GM10847 (cell line): ENCODE data around the gene FOXI3.

Source experiments
- POLR2A ChIP-seq: IDR thresholded peaks from 2 replicates; pipeline ENCODE4 v1.6.1; 2011; ENCODE audit not compliant: insufficient read length; ENCODE audit errors: extremely low read depth

Gene FOXI3

DNA sequence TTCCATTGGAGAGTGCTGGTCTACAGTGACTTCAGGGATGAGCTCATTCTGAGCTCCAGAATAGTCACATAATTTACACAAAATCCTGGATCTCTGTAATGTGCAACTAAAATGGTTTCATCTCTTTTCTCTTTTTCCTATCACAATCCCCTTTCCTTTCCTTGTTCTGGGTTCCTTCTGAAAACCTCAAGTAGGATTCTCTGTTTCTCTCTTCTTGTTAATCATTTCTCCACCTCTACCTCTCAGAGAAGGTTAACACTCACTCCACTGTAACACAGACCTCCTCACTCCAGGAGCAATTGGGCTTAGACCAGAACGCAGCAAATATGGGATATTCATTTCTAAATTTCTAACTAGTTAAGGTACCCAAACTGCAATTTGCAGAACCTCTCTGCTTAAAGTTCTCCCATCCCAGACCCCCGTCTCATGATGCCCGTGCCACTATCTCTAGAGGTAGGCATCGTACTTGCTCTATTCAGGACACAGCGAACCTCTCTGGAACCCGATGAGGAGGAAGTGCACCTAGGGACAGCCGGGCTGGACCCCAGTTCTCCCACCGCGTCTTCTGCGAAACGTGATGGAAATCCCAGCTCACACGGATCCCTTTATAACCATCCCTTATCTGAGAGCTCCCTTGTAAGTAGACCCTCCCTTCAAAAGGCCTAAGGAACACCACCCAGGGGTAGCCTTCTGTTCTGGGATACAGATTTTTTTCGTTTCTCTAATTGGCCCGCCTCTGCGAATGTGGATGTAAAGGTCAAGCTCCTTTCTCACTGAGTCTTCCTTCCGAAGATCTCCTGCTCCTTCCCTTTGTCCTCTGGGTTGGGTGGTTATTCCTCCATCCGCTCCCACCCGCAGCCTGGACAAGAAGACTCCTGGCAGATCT, 1.3 kb downstream of the FOXI3 start:
- no peak for TF ChIP-seq POLR2A

- TF ChIP-seq POLR2A, result no peak
These were observed 2.3 kb downstream of the FOXI3 start for GRCh38 chr2:88450186-88450585.

DNA sequence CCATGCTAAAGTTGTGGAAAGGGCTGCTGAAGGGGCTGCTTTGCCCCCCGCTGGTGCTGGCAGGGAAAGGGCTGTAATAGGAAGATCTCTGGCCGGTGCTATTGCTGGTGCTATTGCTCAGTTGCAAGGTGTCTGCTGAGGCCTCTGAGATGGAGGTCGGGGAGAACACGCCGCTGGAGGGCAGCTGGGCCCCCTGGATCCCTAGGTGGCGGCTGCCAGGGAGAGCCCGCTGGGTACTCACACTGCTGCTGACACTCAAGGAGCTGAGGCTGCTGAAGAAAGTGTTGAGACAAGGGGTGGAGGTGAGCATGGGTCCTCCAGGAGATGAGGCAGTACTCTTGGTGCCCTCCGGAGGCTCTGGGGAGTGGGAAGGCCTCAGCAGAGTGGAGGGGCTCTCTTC, 4.2 kb downstream of the FOXI3 start:
- TF ChIP-seq POLR2A, result no peak

- no peak for TF ChIP-seq POLR2A
These were observed 9.0 kb downstream of the FOXI3 start for GRCh38 chr2:88443353-88443938.

GRCh38 chr2:88442473-88442872, 10.0 kb downstream of the FOXI3 start:
- no peak for TF ChIP-seq POLR2A

DNA sequence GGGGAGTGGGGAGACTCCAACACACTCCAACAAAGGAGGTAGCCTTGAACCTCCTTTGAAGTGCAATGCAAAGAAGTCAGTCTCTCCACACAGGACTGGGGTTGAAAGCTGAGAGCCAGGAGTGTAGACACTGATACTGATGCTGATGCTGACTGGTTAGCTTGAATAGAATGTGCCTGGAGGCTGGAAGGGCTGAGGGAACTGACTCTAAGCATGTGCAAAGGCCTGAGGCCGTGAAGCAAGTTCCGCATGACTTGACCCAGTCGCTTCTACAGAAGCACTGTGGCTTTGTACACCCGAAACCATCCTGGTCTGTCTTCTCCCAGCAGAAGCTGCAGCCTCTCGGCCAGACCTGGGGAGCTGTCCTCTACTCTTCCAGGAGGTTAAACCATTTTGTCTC, 10.4 kb downstream of the FOXI3 start:
- TF ChIP-seq POLR2A, result no peak

GRCh38 chr2:88437010-88437409, 15.5 kb downstream of the FOXI3 start:
- TF ChIP-seq POLR2A, result no peak

DNA sequence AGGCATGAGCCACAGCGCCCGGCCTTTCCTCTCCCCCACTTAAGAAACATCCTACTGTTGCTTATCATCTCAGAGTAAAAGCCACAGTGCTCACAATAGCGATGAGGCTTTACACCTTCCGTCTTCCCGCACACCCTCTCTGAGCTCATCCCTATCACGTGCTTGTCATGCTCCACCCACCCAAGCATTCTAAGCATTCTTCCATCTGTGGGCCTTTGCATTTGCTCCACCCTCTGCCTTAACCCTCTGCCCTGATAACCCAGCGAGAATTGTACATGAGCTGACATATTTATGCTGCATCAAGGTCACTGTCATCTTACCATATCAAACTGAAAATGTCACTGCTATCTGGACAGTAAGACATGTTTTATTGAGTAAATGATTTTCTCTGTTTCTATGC, 22.6 kb downstream of the FOXI3 start:
- TF ChIP-seq POLR2A, result no peak

- TF ChIP-seq POLR2A, result no peak
These were observed 28.8 kb downstream of the FOXI3 start for GRCh38 chr2:88423733-88424132.

DNA sequence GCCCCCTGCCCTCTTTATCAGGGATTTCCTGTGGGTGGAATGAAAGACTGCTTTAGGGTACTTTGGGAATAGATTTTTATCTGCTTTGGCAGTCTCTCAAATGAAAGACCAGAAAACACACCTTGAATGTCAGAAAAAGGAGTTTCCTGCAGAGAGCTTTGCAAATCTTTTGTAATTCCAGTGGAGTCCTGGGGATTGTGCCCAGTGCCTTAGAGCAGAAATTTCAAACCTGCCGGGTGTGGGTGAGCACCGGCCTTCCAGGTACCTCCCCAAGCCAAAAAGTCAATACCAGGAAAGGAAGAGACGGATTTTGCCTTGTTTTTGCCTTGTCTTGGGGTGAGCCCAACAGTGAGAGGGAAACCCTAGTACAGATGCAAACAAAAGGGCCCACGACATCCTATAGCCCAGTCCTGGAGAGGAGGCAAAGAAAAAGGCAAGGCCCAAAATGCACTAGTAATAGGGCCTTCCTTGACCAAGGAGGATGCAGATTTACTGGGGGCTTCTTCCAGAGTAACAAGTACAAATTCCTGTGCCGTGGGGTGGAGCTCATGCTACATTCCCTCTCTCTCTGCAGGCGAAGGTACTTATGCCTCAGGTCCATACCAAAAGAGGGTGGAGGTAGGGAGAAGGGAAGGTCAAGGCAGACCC, 36.4 kb downstream of the FOXI3 start:
- TF ChIP-seq POLR2A, result no peak

DNA sequence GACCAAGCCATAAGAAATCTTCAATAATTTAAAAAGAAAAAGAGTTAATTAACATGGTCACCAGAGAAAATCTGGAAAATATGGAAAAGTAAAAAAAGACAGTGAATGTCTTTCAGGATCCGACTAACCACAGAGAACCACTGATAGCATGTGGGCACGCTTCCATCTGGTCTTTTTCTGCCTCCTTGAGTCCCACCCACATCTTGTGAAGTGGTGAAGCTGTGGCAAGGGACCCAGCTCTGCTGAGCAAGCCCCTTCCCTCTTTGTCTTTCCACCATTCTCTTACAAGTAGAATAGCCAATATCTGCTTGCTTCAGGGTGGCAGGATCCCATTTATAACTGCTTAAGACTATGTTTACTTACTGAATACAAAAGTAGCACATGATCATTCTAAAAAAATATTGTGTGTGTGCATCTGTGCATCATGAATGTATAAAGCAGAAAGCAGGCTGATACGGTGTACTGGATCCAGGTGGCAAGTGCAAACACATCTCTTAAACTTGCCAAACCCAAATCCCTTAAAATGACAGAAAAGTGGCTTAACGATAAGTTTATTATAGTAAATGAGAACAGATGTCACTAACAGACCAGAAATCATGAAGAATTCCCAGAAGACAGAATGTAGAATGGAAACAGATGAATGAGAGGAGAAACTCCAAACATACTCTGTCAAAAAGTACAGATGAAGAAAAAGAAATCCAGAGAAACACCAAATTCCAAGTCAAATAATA, 52.3 kb downstream of the FOXI3 start:
- no peak for TF ChIP-seq POLR2A

GRCh38 chr2:88398180-88398579, 54.3 kb downstream of the FOXI3 start:
- TF ChIP-seq POLR2A, result no peak
